ENCODE data around the gene TRABD2B.

Gene TRABD2B

DNA sequence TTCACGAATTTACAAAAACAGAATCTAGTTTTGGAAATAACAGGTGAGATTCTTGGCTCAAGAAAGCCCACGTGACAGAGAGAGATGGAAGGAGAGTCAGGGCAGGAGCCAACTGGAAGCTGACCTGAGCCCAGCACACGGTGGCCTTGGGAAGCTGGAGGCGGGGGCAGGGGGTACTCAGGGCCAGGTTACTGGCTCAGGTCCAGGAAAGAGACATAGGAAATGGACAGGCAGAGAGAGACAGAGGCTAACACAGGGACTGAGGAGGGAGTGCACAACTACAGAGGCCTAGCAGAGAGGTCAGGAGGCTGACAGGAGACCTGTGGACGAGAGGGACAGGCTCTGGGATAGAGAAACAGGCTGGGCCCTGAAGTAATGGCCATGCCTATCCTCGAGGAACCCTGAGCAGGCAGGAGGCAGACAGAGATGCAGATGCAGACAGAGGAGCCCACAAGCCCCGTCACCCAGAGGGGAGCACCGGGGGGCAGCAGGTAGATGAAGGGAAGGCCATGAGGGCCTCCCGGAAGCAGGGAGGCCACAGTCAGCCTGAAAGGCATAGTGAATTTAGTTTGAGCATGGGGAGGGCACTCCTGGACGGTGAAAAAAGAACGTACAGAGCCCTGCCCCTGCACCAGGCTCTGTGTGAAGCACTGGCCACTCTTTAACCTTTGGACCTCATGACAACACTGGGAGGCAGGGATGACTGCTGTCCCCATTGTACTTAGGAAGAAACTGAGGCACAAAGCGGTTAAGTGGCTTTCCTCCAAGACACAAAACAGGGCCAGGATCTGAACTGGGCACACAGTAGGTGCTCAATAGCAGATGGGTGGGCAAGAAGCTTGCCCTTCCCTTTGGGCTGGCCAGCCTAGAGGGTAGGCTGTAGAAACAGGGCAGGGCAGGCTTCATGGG is 230.1 kb downstream of the TRABD2B start:
- DNase-seq, result no peak

- DNase-seq, result no peak
Observed at GRCh38 chr1:47765742-47766485, 231.3 kb downstream of the TRABD2B start.

GRCh38 chr1:47765236-47765635 is 231.9 kb downstream of the TRABD2B start:
- no peak for DNase-seq

GRCh38 chr1:47764461-47765046 is 232.6 kb downstream of the TRABD2B start:
- no peak for DNase-seq

DNA sequence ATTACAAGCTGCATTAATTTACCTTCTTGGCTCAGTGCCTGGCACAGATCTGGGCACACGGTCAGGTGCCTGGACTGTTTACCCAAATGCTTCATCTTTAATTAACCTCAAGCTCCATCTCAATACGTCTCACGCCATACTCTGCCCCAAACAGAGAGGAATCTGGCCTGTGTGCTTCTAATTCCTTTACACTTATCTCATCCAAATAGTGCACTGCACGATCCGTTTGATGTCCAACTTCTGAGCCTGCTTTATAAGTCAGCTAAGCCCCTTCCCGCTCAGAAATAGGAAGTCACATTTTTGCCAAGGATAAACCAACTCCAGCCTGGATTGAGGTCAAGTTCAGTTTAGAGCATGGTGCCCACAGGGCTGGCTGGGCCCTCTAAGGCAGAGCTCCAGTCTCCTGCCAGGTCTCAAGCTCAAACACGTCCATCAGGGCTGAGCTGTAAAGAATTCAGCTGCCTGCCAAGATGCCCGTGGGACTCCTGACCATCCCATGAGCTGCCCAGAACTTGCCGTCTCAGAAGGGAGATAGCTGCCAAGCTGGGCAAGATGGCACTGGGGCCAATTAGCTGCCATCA is 233.5 kb downstream of the TRABD2B start:
- DNase-seq, result no peak

GRCh38 chr1:47761974-47762373 is 235.2 kb downstream of the TRABD2B start:
- no peak for DNase-seq

- DNase-seq, result no peak
Observed at GRCh38 chr1:47761201-47761930, 235.8 kb downstream of the TRABD2B start.

DNA sequence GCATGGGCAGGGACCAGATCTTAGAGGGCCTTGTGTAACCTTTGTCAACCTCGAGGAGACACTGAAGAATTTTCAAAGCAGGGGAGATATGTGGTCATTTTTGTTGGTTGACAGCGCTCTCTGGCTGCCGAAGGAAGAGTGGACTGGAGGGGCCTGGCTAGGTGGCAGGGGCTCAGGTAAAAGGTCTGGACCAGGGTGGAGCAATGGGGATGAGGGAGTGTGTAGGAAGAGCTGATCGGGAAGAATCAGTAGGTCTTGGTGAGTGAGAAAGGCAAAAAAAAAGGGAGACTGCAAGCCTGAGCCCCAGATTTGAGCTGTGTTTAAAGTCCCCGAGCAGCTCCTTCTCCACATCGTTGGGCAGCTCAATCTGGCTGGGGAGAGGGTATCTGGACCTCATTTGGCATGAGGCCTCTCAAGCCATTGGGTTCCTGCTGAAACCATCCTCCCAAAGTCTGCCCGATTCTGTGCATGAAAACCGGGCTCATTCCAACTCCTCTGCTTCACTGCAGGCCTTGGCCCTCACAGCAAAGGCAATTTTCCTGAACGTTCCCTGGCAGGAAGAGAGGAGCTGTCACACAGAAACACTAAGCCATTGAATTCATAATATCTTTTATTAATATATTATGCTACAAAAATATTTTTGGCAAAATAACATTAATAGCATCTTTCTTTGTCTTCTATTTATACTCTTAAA is 237.1 kb downstream of the TRABD2B start:
- no peak for DNase-seq

GRCh38 chr1:47759251-47759935 is 237.8 kb downstream of the TRABD2B start:
- no peak for DNase-seq

- DNase-seq, result no peak
Observed at GRCh38 chr1:47758341-47759250, 238.6 kb downstream of the TRABD2B start.

DNA sequence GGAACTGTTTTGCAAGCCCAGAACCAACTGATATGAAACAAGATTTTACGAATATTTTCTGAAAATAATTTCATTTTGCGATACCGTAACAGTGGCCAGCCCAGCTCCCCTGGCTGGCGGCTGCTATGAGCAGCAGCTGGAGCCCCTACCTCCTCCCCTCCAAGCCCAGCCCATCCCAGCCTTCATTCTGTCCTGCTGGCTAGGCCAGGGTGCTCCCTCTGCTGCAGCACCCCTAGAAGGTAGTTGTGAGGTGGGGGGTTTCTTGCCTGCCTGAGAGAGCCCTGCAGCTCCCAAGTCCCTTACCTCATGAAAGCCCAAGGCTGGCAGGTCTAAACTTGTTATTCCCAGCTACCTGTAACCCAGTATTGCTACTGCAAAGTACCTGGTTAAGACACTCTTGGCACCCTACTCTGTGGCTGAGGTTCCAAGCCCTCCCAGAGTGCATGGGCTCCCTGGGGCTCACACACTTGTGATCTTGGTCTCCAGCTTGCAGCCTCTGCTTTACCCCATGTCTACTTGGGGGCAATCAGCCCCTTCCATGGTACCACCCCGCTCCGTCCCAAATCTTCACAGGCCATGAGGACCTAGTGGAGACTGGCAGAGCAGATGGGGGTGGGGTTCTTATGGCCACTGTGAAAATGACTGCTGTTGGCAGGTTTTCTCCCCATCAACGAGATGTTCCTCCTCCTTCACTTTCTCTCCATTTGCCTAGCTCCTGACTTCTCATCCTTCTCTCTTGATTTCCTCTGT is 239.8 kb downstream of the TRABD2B start:
- DNase-seq, result no peak

GRCh38 chr1:47756411-47756810 is 240.8 kb downstream of the TRABD2B start:
- DNase-seq, result no peak

- DNase-seq, result no peak
Observed at GRCh38 chr1:47756006-47756405, 241.2 kb downstream of the TRABD2B start.

DNA sequence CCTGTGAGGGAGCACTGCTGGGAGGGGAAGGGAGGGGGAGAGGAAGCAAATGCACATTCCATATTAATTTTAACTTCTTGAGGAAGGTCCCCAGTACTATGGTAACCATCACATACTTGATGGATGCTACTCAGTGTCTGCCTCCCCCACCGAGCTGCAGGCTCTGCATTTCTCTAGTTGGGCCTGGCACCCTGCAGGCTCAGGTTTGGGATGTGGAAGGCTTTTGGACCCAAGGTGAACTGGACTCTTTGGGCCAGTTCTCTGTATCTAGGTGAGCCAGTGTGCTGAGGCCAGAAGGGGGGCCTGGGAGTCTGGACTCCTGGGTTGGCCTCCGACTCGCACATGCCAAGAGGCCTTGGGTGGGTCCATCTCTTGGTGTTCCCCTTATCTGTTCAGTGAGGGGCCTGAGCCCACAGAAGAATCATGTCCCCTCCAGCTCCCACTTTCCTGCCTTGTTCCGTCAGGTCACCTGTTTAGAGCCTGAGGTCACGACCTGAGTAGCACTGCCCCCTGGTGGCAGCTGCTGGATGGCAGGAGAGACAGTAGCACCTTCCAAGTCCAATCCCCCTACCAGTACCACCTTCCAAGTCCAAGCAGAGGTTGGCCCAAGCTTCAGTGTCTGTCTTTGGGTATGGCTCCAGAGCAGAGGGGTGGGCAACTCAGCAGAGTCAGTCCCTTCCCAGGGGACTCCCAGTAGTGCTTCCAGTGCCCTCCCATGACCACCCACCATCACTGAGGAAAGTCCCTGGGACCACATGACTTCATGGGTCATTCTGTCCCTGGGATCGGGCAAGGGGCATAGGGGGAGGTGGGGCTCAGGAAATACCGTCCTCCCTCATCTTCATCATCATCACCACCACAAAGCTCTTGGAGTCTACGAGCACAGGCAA is 241.8 kb downstream of the TRABD2B start:
- DNase-seq, result peak; percentile 42

DNA sequence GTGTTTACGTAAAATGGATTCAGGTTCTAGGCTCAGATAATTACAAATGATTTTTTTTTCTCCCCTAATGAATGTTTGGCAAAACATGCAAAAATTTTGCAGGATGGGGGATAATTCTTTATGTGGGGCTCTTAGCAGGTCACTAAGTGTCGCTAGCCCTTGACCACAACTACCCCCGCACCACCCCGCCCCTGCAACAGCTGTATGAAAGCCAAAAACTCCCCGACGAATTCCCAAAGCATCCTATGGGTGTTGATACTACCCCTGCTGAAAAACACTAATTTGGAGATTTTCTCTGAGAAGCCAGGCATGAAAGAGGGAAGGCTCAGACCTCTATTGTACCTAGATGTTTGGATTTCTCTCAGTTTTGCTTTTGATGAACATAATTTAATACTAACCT is 243.0 kb downstream of the TRABD2B start:
- no peak for DNase-seq

GRCh38 chr1:47753808-47754207 is 243.4 kb downstream of the TRABD2B start:
- no peak for DNase-seq

GRCh38 chr1:47752559-47752958 is 244.6 kb downstream of the TRABD2B start:
- no peak for DNase-seq

DNA sequence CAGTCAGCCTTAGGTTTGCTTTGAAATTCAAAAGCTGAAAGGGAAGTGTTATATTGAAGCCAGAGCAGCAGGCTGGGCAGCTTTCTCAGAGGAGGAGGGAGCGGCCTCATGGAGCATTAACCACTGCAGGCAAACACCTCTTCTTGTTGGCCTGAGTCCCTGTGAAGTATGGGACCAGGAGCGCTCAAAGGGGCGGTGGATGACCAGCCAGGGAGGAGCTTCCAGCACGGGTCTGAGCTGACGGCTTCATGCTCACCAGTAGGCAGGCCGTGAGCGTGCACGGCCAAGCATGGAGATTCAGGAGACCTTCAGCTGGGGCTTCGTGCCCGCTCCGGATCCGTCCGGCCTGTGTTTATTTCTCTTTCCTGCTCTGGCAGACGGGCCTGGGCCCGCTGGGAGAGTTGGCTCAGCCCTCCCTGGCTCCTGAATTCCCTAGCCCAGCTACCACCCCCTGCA is 245.2 kb downstream of the TRABD2B start:
- DNase-seq, result no peak

Measured in activated CD8-positive, alpha-beta memory T cell treated with anti-CD3 and anti-CD28 coated beads, Interleukin-2, amount 50 U/mL, for 4 hours (primary cell).